HEK293 (cell line): Measurements from ENCODE around the gene DUS1L.

Experiments used
- BCL11A ChIP-seq: fragments of 450-650 bp; formaldehyde crosslinking; IDR thresholded peaks from 2 replicates; pipeline ENCODE4 v1.5.1; 2016; ENCODE audit warnings: low read depth, missing biosample characterization, missing genetic modification characterization
- BCL11B ChIP-seq: fragments of 450-650 bp; formaldehyde crosslinking; IDR thresholded peaks from 2 replicates; pipeline ENCODE4 v1.5.1; 2016; ENCODE audit warnings: low read depth, missing biosample characterization, missing genetic modification characterization
- BCL6B ChIP-seq: fragments of 450-650 bp; formaldehyde crosslinking; IDR thresholded peaks from 2 replicates; pipeline ENCODE4 v1.5.1; 2017; ENCODE audit warnings: missing biosample characterization, missing genetic modification characterization
- GFI1B ChIP-seq: fragments of 450-650 bp; formaldehyde crosslinking; IDR thresholded peaks from 2 replicates; pipeline ENCODE4 v1.5.1; 2016; ENCODE audit warnings: missing biosample characterization, missing genetic modification characterization
- HIC1 ChIP-seq: fragments of 450-650 bp; formaldehyde crosslinking; IDR thresholded peaks from 2 replicates; pipeline ENCODE4 v1.5.1; 2016; ENCODE audit warnings: missing biosample characterization, missing genetic modification characterization
- KLF9 ChIP-seq: fragments of 450-650 bp; formaldehyde crosslinking; IDR thresholded peaks from 2 replicates; pipeline ENCODE4 v1.5.1; 2016; ENCODE audit warnings: missing biosample characterization, missing genetic modification characterization, low read depth
- MEIS1 ChIP-seq: sonication (generic); formaldehyde crosslinking; IDR thresholded peaks from 2 replicates; pipeline ENCODE4 v1.8.1; 2022; ENCODE audit warnings: missing genetic modification reagents, mild to moderate bottlenecking, borderline replicate concordance
- PATZ1 ChIP-seq: fragments of 450-650 bp; formaldehyde crosslinking; IDR thresholded peaks from 2 replicates; pipeline ENCODE4 v1.5.1; 2016; ENCODE audit warnings: missing biosample characterization, missing genetic modification characterization
- PBX3 ChIP-seq: sonication (generic); formaldehyde crosslinking; IDR thresholded peaks from 2 replicates; pipeline ENCODE4 v1.8.1; 2022; ENCODE audit warnings: mild to moderate bottlenecking, moderate library complexity, missing genetic modification reagents
- SETDB1 ChIP-seq: IDR thresholded peaks from one replicate; pipeline ENCODE4 v1.6.1; 2017; ENCODE audit warnings: mild to moderate bottlenecking, low read length, moderate library complexity, mixed read lengths; ENCODE audit not compliant: insufficient read length
- SP3 ChIP-seq: fragments of 450-650 bp; formaldehyde crosslinking; IDR thresholded peaks from 2 replicates; pipeline ENCODE4 v1.5.1; 2016; ENCODE audit warnings: missing biosample characterization, missing genetic modification characterization
- ZBTB21 ChIP-seq: fragments of 450-650 bp; formaldehyde crosslinking; IDR thresholded peaks from 2 replicates; pipeline ENCODE4 v1.5.1; 2017; ENCODE audit warnings: missing biosample characterization, missing genetic modification characterization
- ZFP69B ChIP-seq: fragments of 450-650 bp; formaldehyde crosslinking; IDR thresholded peaks from 2 replicates; pipeline ENCODE4 v1.5.1; 2016; ENCODE audit warnings: missing biosample characterization, missing genetic modification characterization
- ZNF157 ChIP-seq: fragments of 450-650 bp; formaldehyde crosslinking; IDR thresholded peaks from 2 replicates; pipeline ENCODE4 v1.5.1; 2016; ENCODE audit warnings: missing biosample characterization, missing genetic modification characterization
- ZNF19 ChIP-seq: fragments of 450-650 bp; formaldehyde crosslinking; IDR thresholded peaks from 2 replicates; pipeline ENCODE4; 2016; ENCODE audit warnings: missing biosample characterization, missing genetic modification characterization, low read depth
- ZNF221 ChIP-seq: fragments of 450-650 bp; formaldehyde crosslinking; IDR thresholded peaks from 2 replicates; pipeline ENCODE4 v1.5.1; 2017; ENCODE audit warnings: missing biosample characterization, missing genetic modification characterization, borderline replicate concordance
- ZNF23 ChIP-seq: fragments of 450-650 bp; formaldehyde crosslinking; IDR thresholded peaks from 2 replicates; pipeline ENCODE4 v1.5.1; 2016; ENCODE audit warnings: missing biosample characterization, missing genetic modification characterization, borderline replicate concordance
- ZNF24 ChIP-seq: fragments of 450-650 bp; formaldehyde crosslinking; IDR thresholded peaks from 2 replicates; pipeline ENCODE4 v1.5.1; 2016; ENCODE audit warnings: missing biosample characterization, missing genetic modification characterization
- ZNF354C ChIP-seq: fragments of 450-650 bp; formaldehyde crosslinking; IDR thresholded peaks from 2 replicates; pipeline ENCODE4 v1.5.1; 2016; ENCODE audit warnings: missing biosample characterization, missing genetic modification characterization, low read depth, borderline replicate concordance
- ZNF449 ChIP-seq: fragments of 450-650 bp; formaldehyde crosslinking; IDR thresholded peaks from 2 replicates; pipeline ENCODE4 v1.5.1; 2017; ENCODE audit warnings: missing biosample characterization, mild to moderate bottlenecking, missing genetic modification characterization, moderate library complexity
- ZNF624 ChIP-seq: fragments of 450-650 bp; formaldehyde crosslinking; IDR thresholded peaks from 2 replicates; pipeline ENCODE4 v1.5.1; 2017; ENCODE audit warnings: missing biosample characterization, missing genetic modification characterization
- ZNF776 ChIP-seq: fragments of 450-650 bp; formaldehyde crosslinking; IDR thresholded peaks from 2 replicates; pipeline ENCODE4 v1.5.0; 2017; ENCODE audit warnings: missing biosample characterization, missing genetic modification characterization, borderline replicate concordance
- ZSCAN18 ChIP-seq: fragments of 450-650 bp; formaldehyde crosslinking; IDR thresholded peaks from 2 replicates; pipeline ENCODE4 v1.5.1; 2016; ENCODE audit warnings: missing biosample characterization, missing genetic modification characterization

DUS1L gene

GRCh38 chr17:82050761-82051641, 14.6 kb downstream of the DUS1L start (continued):
- no peak for TF ChIP-seq PBX3
- no peak for TF ChIP-seq MEIS1 (CRISPR knock-in tag)
- TF ChIP-seq HIC1 (tag by site-specific recombination) = peak; percentile 5; the same call in 1 of the 2 replicates
- TF ChIP-seq ZNF221 (tag by site-specific recombination) = no peak
- no peak for TF ChIP-seq ZSCAN18 (tag by site-specific recombination)
- TF ChIP-seq BCL11B (tag by site-specific recombination) = peak; percentile 46; the same call in 1 of the 2 replicates
- peak; percentile 50; the same call in 1 of the 2 replicates for TF ChIP-seq KLF9 (tag by site-specific recombination)
- TF ChIP-seq ZBTB21 (tag by site-specific recombination) = no peak
- no peak for TF ChIP-seq ZNF19 (tag by site-specific recombination)
- TF ChIP-seq ZNF157 (tag by site-specific recombination) = no peak
- TF ChIP-seq SP3 (tag by site-specific recombination) = peak; percentile 19; the same call in 1 of the 2 replicates
- no peak for TF ChIP-seq ZNF624
- no peak for TF ChIP-seq ZNF23
- no peak for TF ChIP-seq ZNF449
- no peak for TF ChIP-seq ZNF24 (tag by site-specific recombination)
- TF ChIP-seq ZNF354C (tag by site-specific recombination) = no peak
- peak; percentile 33; the same call in 1 of the 2 replicates for TF ChIP-seq ZFP69B
- no peak for TF ChIP-seq SETDB1
- no peak for TF ChIP-seq BCL6B
- 0 out of 2 replicates have a peak, but pooled peaks have one; percentile 19 for TF ChIP-seq PATZ1 (tag by site-specific recombination)
- TF ChIP-seq GFI1B (tag by site-specific recombination) = no peak
- TF ChIP-seq ZNF776 (tag by site-specific recombination) = no peak
- TF ChIP-seq BCL11A (tag by site-specific recombination) = no peak
